ENCODE data around the gene ZNF280B. TPM values are rescaled to one million over a fixed set of nuclear protein-coding genes. Genes with fewer than 3 reads are reported as not detected.

The ZNF280B gene
- total RNA-seq, 1 experiment from 2014 or later, result 3.9 TPM

GRCh38 chr22:22486132-22486899 lies 22.2 kb downstream of the ZNF280B start:
- Mint-ChIP-seq H3K4me1 (ENCODE audit: low read depth, unreplicated experiment) (peaks cover 8% of the 10 kb centered on the region), H3K4me3 (ENCODE audit: unreplicated experiment) (no peak overlapping the region), H3K27ac (ENCODE audit: unreplicated experiment) (no peak overlapping the region), H3K36me3 (ENCODE audit: insufficient read depth, unreplicated experiment) (peaks cover 8% of the 10 kb centered on the region), H3K9me3 (ENCODE audit: unreplicated experiment) (no peaks in the 10 kb centered on the region), H3K27me3 (ENCODE audit: insufficient read depth, unreplicated experiment) (no peaks in the 10 kb centered on the region)
- H3K9me3 ChIP-seq, result no peaks in the 10 kb centered on the region
- no peak overlapping the region for H3K4me3 ChIP-seq (ENCODE audit: low read depth, low read length)
- no peak for TF ChIP-seq CTCF (IDR thresholded peaks at IDR 0.05; ENCODE audit: insufficient read depth in 1 of 2, low read depth in 1 of 2, low read length in 1 of 2, severe bottlenecking in 1 of 2, unreplicated experiment in 1 of 2)
- peaks cover 2% of the 10 kb centered on the region; the same call in 1 of the 2 replicates for H3K4me1 ChIP-seq
- no peaks in the 10 kb centered on the region for H3K36me3 ChIP-seq (ENCODE audit: control insufficient read depth, insufficient read depth, low read length)
- DNase-seq, result no peak
- no TSS peak for BruUV-seq (replicated peaks)
- intact Hi-C loops (cut with micrococcal nuclease; ENCODE audit: unreplicated experiment), result no loop called here
- ChIA-PET CTCF (interaction anchor here (1.2 kb wide), 1 partner anchor 22 kb away, joined by 3 read pairs; no protein-coding TSS in a partner anchor), POLR2A (no interaction called here)
- no peaks in the 10 kb centered on the region for H3K27me3 ChIP-seq (replicated peaks; ENCODE audit: control insufficient read depth, insufficient read depth, low read length)

- Mint-ChIP-seq H3K27me3 (ENCODE audit: insufficient read depth, unreplicated experiment) (no peaks in the 10 kb centered on the region), H3K9me3 (ENCODE audit: unreplicated experiment) (no peaks in the 10 kb centered on the region), H3K27ac (ENCODE audit: unreplicated experiment) (no peak overlapping the region), H3K4me1 (ENCODE audit: low read depth, unreplicated experiment) (peaks cover 10% of the 10 kb centered on the region), H3K4me3 (ENCODE audit: unreplicated experiment) (no peak overlapping the region), H3K36me3 (ENCODE audit: insufficient read depth, unreplicated experiment) (peaks cover 8% of the 10 kb centered on the region)
- peaks cover 9% of the 10 kb centered on the region for H3K4me1 ChIP-seq
- ChIA-PET POLR2A (no interaction called here), CTCF (no interaction called here)
- no peak for TF ChIP-seq CTCF (IDR thresholded peaks at IDR 0.05; ENCODE audit: insufficient read depth in 1 of 2, low read depth in 1 of 2, low read length in 1 of 2, severe bottlenecking in 1 of 2, unreplicated experiment in 1 of 2)
- BruUV-seq (replicated peaks), result no TSS peak
- no peaks in the 10 kb centered on the region for H3K36me3 ChIP-seq (ENCODE audit: control insufficient read depth, insufficient read depth, low read length)
- no peaks in the 10 kb centered on the region for H3K9me3 ChIP-seq
- no peaks in the 10 kb centered on the region for H3K27me3 ChIP-seq (replicated peaks; ENCODE audit: control insufficient read depth, insufficient read depth, low read length)
- H3K4me3 ChIP-seq (ENCODE audit: low read depth, low read length), result no peak overlapping the region
- no peak for DNase-seq
- intact Hi-C loops (cut with micrococcal nuclease; ENCODE audit: unreplicated experiment), result no loop called here
Measured at GRCh38 chr22:22485524-22485923, 23.0 kb downstream of the ZNF280B start.

- no peak overlapping the region for H3K27ac Mint-ChIP-seq (ENCODE audit: unreplicated experiment)
- peaks cover 8% of the 10 kb centered on the region for H3K36me3 Mint-ChIP-seq (ENCODE audit: insufficient read depth, unreplicated experiment)
- POLR2A ChIA-PET, result no interaction called here
- H3K27me3 Mint-ChIP-seq (ENCODE audit: insufficient read depth, unreplicated experiment), result no peaks in the 10 kb centered on the region
- DNase-seq, result no peak
- no peak overlapping the region for H3K4me3 ChIP-seq (ENCODE audit: low read depth, low read length)
- CTCF ChIA-PET, result no interaction called here
- TF ChIP-seq CTCF (IDR thresholded peaks at IDR 0.05; ENCODE audit: insufficient read depth in 1 of 2, low read depth in 1 of 2, low read length in 1 of 2, severe bottlenecking in 1 of 2, unreplicated experiment in 1 of 2), result no peak
- peaks cover 14% of the 10 kb centered on the region for H3K4me1 ChIP-seq
- H3K4me3 Mint-ChIP-seq (ENCODE audit: unreplicated experiment), result no peak overlapping the region
- no TSS peak for BruUV-seq (replicated peaks)
- H3K9me3 Mint-ChIP-seq (ENCODE audit: unreplicated experiment), result no peaks in the 10 kb centered on the region
- H3K36me3 ChIP-seq (ENCODE audit: control insufficient read depth, insufficient read depth, low read length), result no peaks in the 10 kb centered on the region
- H3K27me3 ChIP-seq (replicated peaks; ENCODE audit: control insufficient read depth, insufficient read depth, low read length), result no peaks in the 10 kb centered on the region
- H3K4me1 Mint-ChIP-seq (ENCODE audit: low read depth, unreplicated experiment), result peaks cover 11% of the 10 kb centered on the region
- H3K9me3 ChIP-seq, result no peaks in the 10 kb centered on the region
- intact Hi-C loops (cut with micrococcal nuclease; ENCODE audit: unreplicated experiment), result no loop called here
Measured at GRCh38 chr22:22484023-22484422, 24.5 kb downstream of the ZNF280B start.

Data from Caco-2 (cell line).